BE2C (cell line): Measurements from ENCODE around the gene CYP21A2.
"Not testable (repeated sequence)": the region's sequence is repeated elsewhere in the genome, so short reads cannot be mapped to it uniquely, and the experiment has no call there.

Experiments used
- DNase-seq: peaks from one replicate; pipeline ENCODE4 v3.0.0-alpha.2; 2020
- H3K27me3 ChIP-seq: fragments of 250-450 bp; sonication (Bioruptor Pico); 2 replicates; pipeline ENCODE4 v1.5.1; 2020; ENCODE audit warnings: mild to moderate bottlenecking
- H3K36me3 ChIP-seq: fragments of 250-450 bp; sonication (Bioruptor Pico); 2 replicates; pipeline ENCODE4 v1.5.1; 2020; ENCODE audit warnings: mild to moderate bottlenecking
- H3K4me1 ChIP-seq: fragments of 250-450 bp; sonication (Bioruptor Pico); 2 replicates; pipeline ENCODE4 v1.5.1; 2020
- H3K4me3 ChIP-seq: 2 replicates; pipeline ENCODE4 v1.5.1; 2011; ENCODE audit warnings: low read depth, low read length
- H3K9me3 ChIP-seq: fragments of 250-450 bp; sonication (Bioruptor Pico); 2 replicates; pipeline ENCODE4 v1.5.1; 2020
- TF ChIP-seq, protein P1 (sequence below): IDR thresholded peaks from 2 replicates; pipeline ENCODE4 v1.5.1; 2012; ENCODE audit warnings: mild to moderate bottlenecking, low read depth, low read length

Gene CYP21A2

DNA sequence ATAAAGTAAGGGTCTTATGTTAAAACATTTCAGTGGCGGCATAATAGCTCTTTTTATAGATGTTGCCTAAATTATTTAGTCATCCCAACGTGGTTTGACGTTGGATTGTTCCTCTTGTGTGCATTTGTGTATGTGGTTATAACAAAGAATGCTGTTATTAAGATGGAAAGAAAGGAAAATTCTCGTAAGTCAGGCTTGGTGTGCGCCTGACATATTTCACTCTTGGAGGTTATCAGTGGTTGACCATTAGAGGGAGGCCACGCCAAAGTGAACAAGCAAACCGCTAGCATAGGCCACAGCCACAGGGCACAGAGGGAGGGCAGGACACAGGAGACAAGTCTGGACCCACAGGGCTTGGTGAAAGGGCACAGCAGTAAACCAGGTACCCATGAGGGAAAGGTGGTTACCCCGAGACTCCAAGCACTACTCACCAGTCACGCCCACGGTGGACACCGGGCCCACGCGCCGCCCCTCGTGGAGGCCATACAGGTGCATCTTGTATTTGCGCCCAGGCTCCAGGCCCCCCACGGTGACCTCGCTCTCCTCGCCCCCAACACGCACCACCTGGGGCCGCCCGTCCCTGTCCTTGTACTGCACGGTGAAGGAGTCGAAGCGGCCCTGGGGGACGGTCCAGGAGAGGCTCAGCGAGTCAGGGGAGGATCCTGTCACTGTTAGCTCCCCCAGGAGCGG lies 22.9 kb downstream of the CYP21A2 start:
- no peaks in the 10 kb centered on the region for H3K9me3 ChIP-seq
- TF ChIP-seq, protein P1, sequence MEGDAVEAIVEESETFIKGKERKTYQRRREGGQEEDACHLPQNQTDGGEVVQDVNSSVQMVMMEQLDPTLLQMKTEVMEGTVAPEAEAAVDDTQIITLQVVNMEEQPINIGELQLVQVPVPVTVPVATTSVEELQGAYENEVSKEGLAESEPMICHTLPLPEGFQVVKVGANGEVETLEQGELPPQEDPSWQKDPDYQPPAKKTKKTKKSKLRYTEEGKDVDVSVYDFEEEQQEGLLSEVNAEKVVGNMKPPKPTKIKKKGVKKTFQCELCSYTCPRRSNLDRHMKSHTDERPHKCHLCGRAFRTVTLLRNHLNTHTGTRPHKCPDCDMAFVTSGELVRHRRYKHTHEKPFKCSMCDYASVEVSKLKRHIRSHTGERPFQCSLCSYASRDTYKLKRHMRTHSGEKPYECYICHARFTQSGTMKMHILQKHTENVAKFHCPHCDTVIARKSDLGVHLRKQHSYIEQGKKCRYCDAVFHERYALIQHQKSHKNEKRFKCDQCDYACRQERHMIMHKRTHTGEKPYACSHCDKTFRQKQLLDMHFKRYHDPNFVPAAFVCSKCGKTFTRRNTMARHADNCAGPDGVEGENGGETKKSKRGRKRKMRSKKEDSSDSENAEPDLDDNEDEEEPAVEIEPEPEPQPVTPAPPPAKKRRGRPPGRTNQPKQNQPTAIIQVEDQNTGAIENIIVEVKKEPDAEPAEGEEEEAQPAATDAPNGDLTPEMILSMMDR = no peak
- H3K4me1 ChIP-seq = no peaks in the 10 kb centered on the region
- no peak for DNase-seq
- H3K4me3 ChIP-seq = no peak overlapping the region
- H3K36me3 ChIP-seq = no peaks in the 10 kb centered on the region
- peaks cover under 1% of the 10 kb centered on the region; the same call in 1 of the 2 replicates for H3K27me3 ChIP-seq

DNA sequence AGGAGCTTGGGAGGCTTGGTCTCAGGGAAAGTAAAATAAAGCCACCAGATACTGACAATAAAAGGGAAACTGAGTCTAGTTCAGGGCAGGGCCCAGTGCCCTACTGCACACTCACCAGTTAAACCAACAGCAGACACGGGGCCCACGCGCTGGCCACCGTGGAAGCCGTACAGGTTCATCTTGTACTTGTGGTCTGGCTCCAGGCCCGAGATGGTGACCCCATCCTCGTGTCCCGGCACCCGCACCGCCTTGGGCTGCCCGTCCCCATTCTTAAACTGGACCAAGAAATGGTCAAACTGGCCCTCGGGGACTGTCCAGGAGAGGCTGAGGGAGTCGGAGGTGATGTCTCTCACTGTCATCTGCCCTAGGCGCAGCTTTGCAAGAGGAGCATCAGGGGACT lies 26.5 kb downstream of the CYP21A2 start:
- H3K27me3 ChIP-seq = peaks cover 3% of the 10 kb centered on the region; the same call in 1 of the 2 replicates
- no peak overlapping the region for H3K4me3 ChIP-seq
- no peaks in the 10 kb centered on the region for H3K4me1 ChIP-seq
- TF ChIP-seq, protein P1 = no peak
- DNase-seq = no peak
- no peaks in the 10 kb centered on the region for H3K36me3 ChIP-seq
- H3K9me3 ChIP-seq = no peaks in the 10 kb centered on the region

DNA sequence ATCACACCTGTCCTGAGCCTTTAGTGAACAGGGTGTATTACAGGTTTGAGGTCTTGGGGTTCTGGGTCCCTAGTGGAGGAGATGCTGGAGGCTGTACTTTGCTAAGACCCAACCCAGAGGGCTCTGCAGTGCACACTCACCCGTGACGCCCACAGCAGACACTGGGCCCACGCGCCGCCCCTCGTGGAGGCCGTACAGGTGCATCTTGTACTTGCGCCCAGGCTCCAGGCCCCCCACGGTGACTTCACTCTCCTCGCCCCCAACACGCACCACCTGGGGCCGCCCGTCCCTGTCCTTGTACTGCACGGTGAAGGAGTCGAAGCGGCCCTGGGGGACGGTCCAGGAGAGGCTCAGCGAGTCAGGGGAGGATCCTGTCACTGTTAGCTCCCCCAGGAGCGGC lies 29.3 kb downstream of the CYP21A2 start:
- not testable (repeated sequence) for H3K9me3 ChIP-seq, H3K4me1 ChIP-seq, H3K4me3 ChIP-seq, H3K36me3 ChIP-seq, DNase-seq, H3K27me3 ChIP-seq

DNA sequence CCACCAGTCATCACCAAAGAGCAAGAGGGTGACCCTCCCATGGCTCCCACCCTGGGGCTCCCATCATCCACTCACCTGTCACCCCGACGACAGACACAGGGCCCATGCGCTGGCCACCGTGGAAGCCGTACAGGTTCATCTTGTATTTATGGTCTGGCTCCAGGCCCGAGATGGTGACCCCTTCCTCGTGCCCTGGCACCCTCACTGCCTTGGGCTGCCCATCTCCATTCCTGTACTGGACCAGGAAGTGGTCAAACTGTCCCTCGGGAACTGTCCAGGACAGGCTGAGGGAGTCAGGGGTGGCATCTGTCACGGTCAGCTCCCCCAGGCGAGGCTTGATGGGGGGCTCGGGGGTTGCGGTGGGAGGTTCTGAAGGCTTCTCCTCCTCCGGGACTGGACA lies 30.1 kb downstream of the CYP21A2 start:
- H3K4me3 ChIP-seq, DNase-seq, H3K4me1 ChIP-seq, H3K27me3 ChIP-seq, H3K9me3 ChIP-seq, H3K36me3 ChIP-seq: not testable (repeated sequence)

DNA sequence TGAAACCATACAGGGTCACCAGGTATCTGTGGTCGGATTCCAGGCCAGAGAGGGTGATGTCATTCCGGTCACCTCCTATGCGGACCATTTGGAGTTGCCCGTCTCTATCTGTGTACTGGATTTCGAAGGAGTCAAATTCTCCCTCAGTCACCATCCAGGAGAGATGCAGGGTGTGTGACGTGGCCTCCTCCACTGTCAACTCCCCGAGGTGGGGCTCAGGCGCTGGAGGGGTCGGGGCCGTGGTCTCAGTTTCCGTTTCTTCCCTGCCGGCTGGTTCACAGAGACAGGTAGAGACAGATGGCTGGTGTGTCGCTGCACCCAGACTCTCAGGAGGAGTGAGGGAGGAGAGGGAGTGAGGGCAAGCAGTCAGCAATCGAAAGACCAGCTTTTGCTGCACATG lies 30.7 kb downstream of the CYP21A2 start:
- Histone ChIP-seq H3K27me3 (peaks cover 10% of the 10 kb centered on the region; the same call in 1 of the 2 replicates), H3K4me1 (no peaks in the 10 kb centered on the region), H3K9me3 (no peaks in the 10 kb centered on the region), H3K36me3 (no peaks in the 10 kb centered on the region), H3K4me3 (no peak overlapping the region)
- TF ChIP-seq, protein P1 = no peak
- no peak for DNase-seq

DNA sequence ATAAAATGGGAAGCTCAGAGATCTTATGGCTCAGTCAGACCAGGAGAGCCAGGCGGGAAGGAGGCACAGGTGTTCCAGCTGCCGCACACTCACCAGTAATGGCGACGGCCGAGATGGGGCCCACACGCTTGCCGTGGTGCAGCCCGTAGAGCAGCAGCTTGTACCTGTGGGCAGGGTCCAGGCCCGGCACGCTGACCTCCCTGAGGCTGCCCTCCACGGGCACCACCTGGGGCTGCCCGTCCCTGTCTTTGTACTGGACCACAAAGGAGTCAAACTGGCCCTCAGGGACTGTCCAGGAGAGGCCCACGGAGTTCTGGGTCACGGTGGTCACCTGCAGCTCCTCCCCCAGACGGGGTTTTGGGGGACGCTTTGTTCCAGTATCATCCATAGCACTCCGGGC lies 31.2 kb downstream of the CYP21A2 start:
- no peaks in the 10 kb centered on the region for H3K9me3 ChIP-seq
- DNase-seq = no peak
- H3K36me3 ChIP-seq = no peaks in the 10 kb centered on the region
- no peaks in the 10 kb centered on the region for H3K4me1 ChIP-seq
- H3K27me3 ChIP-seq = peaks cover 10% of the 10 kb centered on the region; the same call in 1 of the 2 replicates
- TF ChIP-seq, protein P1 = no peak
- H3K4me3 ChIP-seq = no peak overlapping the region

DNA sequence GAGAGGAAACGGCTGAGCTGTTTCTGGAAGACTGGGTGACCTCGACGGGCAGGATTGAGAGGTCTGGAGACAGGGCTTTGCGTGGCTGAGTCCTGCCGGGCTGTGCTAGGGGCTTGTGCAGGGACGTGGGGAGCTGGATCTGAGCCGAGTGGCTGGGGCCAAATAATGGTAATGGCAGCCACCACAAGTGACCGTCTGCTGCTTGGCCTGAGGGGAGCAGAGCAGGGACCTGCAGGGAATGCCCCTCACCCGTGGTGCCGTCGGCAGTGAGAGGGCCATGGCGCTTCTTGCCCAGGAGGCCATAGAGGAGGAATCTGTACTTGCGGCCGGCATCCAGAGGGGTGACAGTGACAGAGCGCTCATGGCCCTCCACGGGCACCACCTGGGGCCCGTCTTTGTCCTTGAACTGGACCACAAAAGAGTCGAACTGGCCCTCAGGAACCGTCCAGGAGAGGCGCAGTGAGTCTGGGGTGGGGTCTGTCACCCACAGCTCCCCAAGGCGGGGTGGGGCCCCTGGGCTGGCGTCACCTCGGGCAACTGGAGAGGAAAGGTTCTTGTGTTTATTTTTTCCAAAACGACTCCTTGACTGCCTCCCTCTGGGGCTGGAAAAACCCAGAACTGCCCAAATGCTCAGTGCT lies 31.8 kb downstream of the CYP21A2 start:
- Histone ChIP-seq H3K9me3 (no peaks in the 10 kb centered on the region), H3K4me1 (no peaks in the 10 kb centered on the region), H3K27me3 (peaks cover 10% of the 10 kb centered on the region; the same call in 1 of the 2 replicates), H3K36me3 (no peaks in the 10 kb centered on the region), H3K4me3 (no peak overlapping the region)
- DNase-seq = no peak
- TF ChIP-seq, protein P1 = no peak
